Fibroblast of lung (primary cell): ENCODE measurements around the gene CFAP126. TPM values are rescaled to one million over a fixed set of nuclear protein-coding genes. Genes with fewer than 3 reads are reported as not detected.

Experiments
- DNase-seq, 2 donors: peaks; one replicate each; pipeline versions ENCODE4 v3.0.0 to v3.0.0-alpha.2; 2010; ENCODE audit warnings: low read depth in 2 of 2
- H2AFZ ChIP-seq: 2 replicates; pipeline ENCODE4 v1.5.1; 2012; ENCODE audit warnings: low read length, control low read depth, inconsistent platforms
- H3K27ac ChIP-seq: 2 replicates; pipeline ENCODE4 v1.5.1; 2011; ENCODE audit warnings: low read length, control low read depth; ENCODE audit not compliant: insufficient read depth
- H3K27me3 ChIP-seq: 2 replicates; pipeline ENCODE4 v1.5.1; 2011; ENCODE audit warnings: mild to moderate bottlenecking, low read length; ENCODE audit not compliant: control insufficient read depth, insufficient read depth
- H3K36me3 ChIP-seq: 2 replicates; pipeline ENCODE4 v1.5.1; 2011; ENCODE audit warnings: low read length; ENCODE audit not compliant: control insufficient read depth, insufficient read depth
- H3K4me1 ChIP-seq: 2 replicates; pipeline ENCODE4 v1.5.1; 2011; ENCODE audit warnings: low read length; ENCODE audit not compliant: control insufficient read depth, insufficient read depth; ENCODE audit errors: extremely low read depth
- H3K4me2 ChIP-seq: 2 replicates; pipeline ENCODE4 v1.5.1; 2011; ENCODE audit warnings: low read length, control low read depth; ENCODE audit not compliant: insufficient read depth; ENCODE audit errors: extremely low read depth
- H3K4me3 ChIP-seq, 4 experiments: fragments of 200-600 bp in 1 of 4; sonication (generic) in 1 of 4; replicated peaks in 1 of 4; 2 replicates each; pipeline ENCODE4 v1.5.1; 2011 to 2016; ENCODE audit warnings: low read length in 4 of 4, low read depth in 3 of 4, mild to moderate bottlenecking in 3 of 4, control low read depth in 2 of 4, inconsistent platforms in 1 of 4, mixed read lengths in 1 of 4; ENCODE audit not compliant: insufficient read depth in 1 of 4; ENCODE audit errors: control extremely low read depth in 1 of 4
- H3K79me2 ChIP-seq: 2 replicates; pipeline ENCODE4 v1.5.1; 2012; ENCODE audit warnings: mild to moderate bottlenecking, low read length, inconsistent platforms; ENCODE audit not compliant: control insufficient read depth, insufficient read depth
- H3K9ac ChIP-seq: 2 replicates; pipeline ENCODE4 v1.5.1; 2011; ENCODE audit warnings: mild to moderate bottlenecking, low read length, control low read depth; ENCODE audit not compliant: insufficient read depth
- H3K9me3 ChIP-seq: 2 replicates; pipeline ENCODE4 v1.5.1; 2012; ENCODE audit warnings: low read depth, low read length; ENCODE audit not compliant: control insufficient read depth, insufficient read depth
- H4K20me1 ChIP-seq: 2 replicates; pipeline ENCODE4 v1.5.1; 2011; ENCODE audit warnings: low read length; ENCODE audit not compliant: control insufficient read depth, insufficient read depth; ENCODE audit errors: extremely low read depth
- CTCF ChIP-seq, 2 donors: IDR thresholded peaks in 1 of 2; conservative IDR thresholded peaks in 1 of 2; 1 replicate in 1 of 2; 2 replicates in 1 of 2; pipeline ENCODE4 v1.5.1; 2011 to 2012; ENCODE audit warnings: low read length in 2 of 2, control low read depth in 1 of 2, inconsistent platforms in 1 of 2, low read depth in 1 of 2, mild to moderate bottlenecking in 1 of 2
- EZH2 ChIP-seq: IDR thresholded peaks from 2 replicates; pipeline ENCODE4 v1.5.1; 2012; ENCODE audit warnings: low read length, control low read depth, mild to moderate bottlenecking; ENCODE audit errors: missing control alignments
- polyA plus RNA-seq, 2 donors: library from polyadenylated mRNA; depleted of rRNA in 1 of 2; stranded (reverse) in 1 of 2; unstranded in 1 of 2; fragments of >200 nt; gene quantifications; 2 replicates each; pipeline ENCODE4 v1.2.1, GENCODE V29; 2011 to 2012; ENCODE audit warnings: missing spikeins in 1 of 2
- total RNA-seq: library from RNA; depleted of rRNA; stranded (reverse); fragments of >200 nt; gene quantifications from 2 replicates; pipeline ENCODE4 v1.2.1, GENCODE V29; 2014

Gene CFAP126
- total and polyA plus RNA-seq, 2 donors (not counting 1 experiment from before 2014, with no cell fraction given) = not detected

GRCh38 chr1:161342821-161343220, 24.9 kb downstream of the CFAP126 start:
- Histone ChIP-seq H3K9ac (no peak overlapping the region), H3K36me3 (no peaks in the 10 kb centered on the region), H3K4me2 (no peak overlapping the region), H2AFZ (no peak overlapping the region), H3K4me3 (no peak overlapping the region), H3K79me2 (no peaks in the 10 kb centered on the region), H3K27ac (no peak overlapping the region), H4K20me1 (no peaks in the 10 kb centered on the region), H3K27me3 (no peaks in the 10 kb centered on the region), H3K9me3 (no peaks in the 10 kb centered on the region), H3K4me1 (no peaks in the 10 kb centered on the region)
- TF ChIP-seq EZH2 (no peak), CTCF (conservative IDR thresholded peaks at IDR 0.05 in 1 of 2, IDR thresholded peaks at IDR 0.05 in 1 of 2; ENCODE audit: low read depth in 1 of 2, low read length in 2 of 2) (no peak)
- DNase-seq = no peak

GRCh38 chr1:161342177-161342576, 25.5 kb downstream of the CFAP126 start:
- peaks cover under 1% of the 10 kb centered on the region for H3K36me3 ChIP-seq
- H3K27me3 ChIP-seq = no peaks in the 10 kb centered on the region

GRCh38 chr1:161335796-161336195, 31.9 kb downstream of the CFAP126 start:
- DNase-seq = peak in 1 of 2 donors; percentile 67
- H3K36me3 ChIP-seq = peaks cover 2% of the 10 kb centered on the region
- H4K20me1 ChIP-seq = no peaks in the 10 kb centered on the region
- H3K4me3 ChIP-seq = no peak overlapping the region
- H3K79me2 ChIP-seq = no peaks in the 10 kb centered on the region
- H3K4me2 ChIP-seq = no peak overlapping the region
- no peak overlapping the region for H3K27ac ChIP-seq
- no peak overlapping the region for H2AFZ ChIP-seq
- no peaks in the 10 kb centered on the region for H3K9me3 ChIP-seq
- no peak overlapping the region for H3K9ac ChIP-seq
- H3K27me3 ChIP-seq = no peaks in the 10 kb centered on the region
- H3K4me1 ChIP-seq = no peaks in the 10 kb centered on the region
- TF ChIP-seq CTCF (conservative IDR thresholded peaks at IDR 0.05 in 1 of 2, IDR thresholded peaks at IDR 0.05 in 1 of 2; ENCODE audit: low read depth in 1 of 2, low read length in 2 of 2) (no peak), EZH2 (no peak)

More at GRCh38 chr1:161342177-161342576, 25.5 kb downstream of the CFAP126 start:
- no peak overlapping the region for H3K4me2 ChIP-seq
- no peak for TF ChIP-seq EZH2
- TF ChIP-seq CTCF (conservative IDR thresholded peaks at IDR 0.05 in 1 of 2, IDR thresholded peaks at IDR 0.05 in 1 of 2; ENCODE audit: low read depth in 1 of 2, low read length in 2 of 2) = no peak
- H3K4me3 ChIP-seq = no peak overlapping the region
- H3K9me3 ChIP-seq = no peaks in the 10 kb centered on the region
- H4K20me1 ChIP-seq = no peaks in the 10 kb centered on the region
- H3K4me1 ChIP-seq = no peaks in the 10 kb centered on the region
- no peak overlapping the region for H3K27ac ChIP-seq
- no peak overlapping the region for H2AFZ ChIP-seq
- H3K79me2 ChIP-seq = no peaks in the 10 kb centered on the region
- H3K9ac ChIP-seq = no peak overlapping the region
- no peak for DNase-seq
